ENCODE data around the gene RAC3.

The RAC3 gene

GRCh38 chr17:82031303-82031884 lies at the start of gene RAC3:
TSS of gene RAC3 (plus strand) at chr17:82031678. CDS start at chr17:82031762, 84 bp downstream.
- DNase-seq (ENCODE audit: low read depth), result peak; percentile 38
- TF ChIP-seq CTCF (IDR thresholded peaks at IDR 0.05; ENCODE audit: insufficient read depth, low read depth, low read length, missing control alignments), result no peak
- H3K4me3 ChIP-seq (ENCODE audit: low read length), result peak within 1 kb of the TSS; percentile 50

- TF ChIP-seq CTCF (IDR thresholded peaks at IDR 0.05; ENCODE audit: insufficient read depth, low read depth, low read length, missing control alignments), result no peak
- no peak for DNase-seq (ENCODE audit: low read depth)
- H3K4me3 ChIP-seq (ENCODE audit: low read length), result no peak overlapping the region
These were observed 48.4 kb upstream of the RAC3 start for GRCh38 chr17:81983011-81983638.

GRCh38 chr17:81983639-81984373 lies 47.7 kb upstream of the RAC3 start:
- no peak for TF ChIP-seq CTCF (IDR thresholded peaks at IDR 0.05; ENCODE audit: insufficient read depth, low read depth, low read length, missing control alignments)
- no peak overlapping the region for H3K4me3 ChIP-seq (ENCODE audit: low read length)
- no peak for DNase-seq (ENCODE audit: low read depth)

- TF ChIP-seq CTCF (IDR thresholded peaks at IDR 0.05; ENCODE audit: insufficient read depth, low read depth, low read length, missing control alignments), result no peak
- no peak for DNase-seq (ENCODE audit: low read depth)
- no peak overlapping the region for H3K4me3 ChIP-seq (ENCODE audit: low read length)
These were observed 46.6 kb upstream of the RAC3 start for GRCh38 chr17:81984773-81985410.

- H3K4me3 ChIP-seq (ENCODE audit: low read length), result no peak overlapping the region
- TF ChIP-seq CTCF (IDR thresholded peaks at IDR 0.05; ENCODE audit: insufficient read depth, low read depth, low read length, missing control alignments), result no peak
- DNase-seq (ENCODE audit: low read depth), result no peak
These were observed 44.9 kb upstream of the RAC3 start for GRCh38 chr17:81986606-81987005.

- no peak overlapping the region for H3K4me3 ChIP-seq (ENCODE audit: low read length)
- no peak for TF ChIP-seq CTCF (IDR thresholded peaks at IDR 0.05; ENCODE audit: insufficient read depth, low read depth, low read length, missing control alignments)
- DNase-seq (ENCODE audit: low read depth), result no peak
These were observed 44.2 kb upstream of the RAC3 start for GRCh38 chr17:81987161-81987770.
